GM21619 (cell line): ENCODE results near the gene GPR137C.

ENCODE experiments used
- ATAC-seq: cut with Tn5 transposase; IDR thresholded peaks from one replicate; pipeline ENCODE4 v1.9.1; 2021; ENCODE audit not compliant: unreplicated experiment

Gene GPR137C

DNA sequence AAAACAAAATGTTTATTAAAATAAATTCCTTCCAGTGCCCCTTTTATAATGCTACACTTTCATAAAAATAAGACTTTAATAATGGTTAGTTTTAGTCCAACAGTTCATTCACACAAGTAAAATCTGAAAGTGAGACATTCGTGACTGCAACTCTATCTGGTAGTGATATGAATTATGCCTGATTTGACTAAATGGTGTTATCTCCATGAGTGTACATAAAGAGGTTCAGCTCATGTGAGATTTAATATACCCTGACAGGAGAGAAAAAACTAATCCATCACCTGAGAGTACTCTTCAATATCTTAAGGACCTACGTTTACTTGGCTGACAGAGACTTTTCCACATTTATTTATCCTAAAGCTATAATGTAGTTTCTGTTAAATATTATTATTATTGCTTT, 108.7 kb downstream of the GPR137C start:
- no peak for ATAC-seq

- ATAC-seq = no peak
Observed at GRCh38 chr14:52663850-52664249, 111.2 kb downstream of the GPR137C start.

DNA sequence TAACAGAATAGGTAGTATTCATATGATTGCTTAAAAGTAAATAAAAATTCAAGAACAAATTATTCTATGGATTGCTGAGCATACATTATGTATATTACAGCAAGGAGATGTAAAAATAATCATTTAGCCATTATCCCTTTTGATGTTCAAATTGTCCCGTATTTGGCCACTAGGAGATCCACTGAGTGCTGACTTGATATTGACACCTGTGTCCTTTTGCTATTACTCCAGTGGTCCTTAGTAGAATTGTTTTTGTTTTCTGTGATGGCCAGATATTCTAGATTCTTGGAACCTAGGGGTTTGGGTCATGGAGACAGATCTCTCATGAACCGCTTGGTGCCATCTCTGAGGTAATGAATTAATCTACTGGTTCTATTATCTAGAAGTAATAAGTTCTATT, 126.0 kb downstream of the GPR137C start:
- ATAC-seq = no peak

DNA sequence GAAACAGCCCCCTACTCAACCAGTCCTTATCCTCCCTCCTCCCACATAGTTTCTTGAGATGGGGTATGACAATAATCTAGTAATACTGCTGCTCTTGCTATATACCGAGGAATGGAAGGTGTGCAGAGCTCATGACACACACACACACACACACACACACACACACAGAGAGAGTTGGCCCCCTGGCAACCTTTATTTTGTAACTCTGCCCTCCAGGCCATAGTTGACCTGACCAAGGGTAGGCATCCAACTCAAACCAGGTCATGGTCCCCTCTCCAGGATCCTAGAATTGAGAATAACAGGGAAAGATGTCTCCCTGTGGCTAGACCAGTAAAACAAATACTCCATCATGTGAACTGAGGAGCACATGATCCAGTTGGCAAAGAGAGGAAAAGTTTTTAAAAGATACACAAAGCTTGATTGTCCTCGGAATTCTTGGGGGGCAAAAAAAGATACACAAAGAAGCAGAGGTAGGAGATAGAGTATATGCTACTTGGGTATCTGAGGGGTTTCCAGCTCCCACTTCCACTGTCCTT, 131.4 kb downstream of the GPR137C start:
- ATAC-seq = no peak

- no peak for ATAC-seq
Observed at GRCh38 chr14:52686176-52686575, 133.5 kb downstream of the GPR137C start.
